ENCODE measurements around the gene ZNF428. TPM values are rescaled to one million over a fixed set of nuclear protein-coding genes. Genes with fewer than 3 reads are reported as not detected.

Gene ZNF428
- polyA plus RNA-seq, 4 donors: 16.8 to 43.2 (median 25.3) TPM

DNA sequence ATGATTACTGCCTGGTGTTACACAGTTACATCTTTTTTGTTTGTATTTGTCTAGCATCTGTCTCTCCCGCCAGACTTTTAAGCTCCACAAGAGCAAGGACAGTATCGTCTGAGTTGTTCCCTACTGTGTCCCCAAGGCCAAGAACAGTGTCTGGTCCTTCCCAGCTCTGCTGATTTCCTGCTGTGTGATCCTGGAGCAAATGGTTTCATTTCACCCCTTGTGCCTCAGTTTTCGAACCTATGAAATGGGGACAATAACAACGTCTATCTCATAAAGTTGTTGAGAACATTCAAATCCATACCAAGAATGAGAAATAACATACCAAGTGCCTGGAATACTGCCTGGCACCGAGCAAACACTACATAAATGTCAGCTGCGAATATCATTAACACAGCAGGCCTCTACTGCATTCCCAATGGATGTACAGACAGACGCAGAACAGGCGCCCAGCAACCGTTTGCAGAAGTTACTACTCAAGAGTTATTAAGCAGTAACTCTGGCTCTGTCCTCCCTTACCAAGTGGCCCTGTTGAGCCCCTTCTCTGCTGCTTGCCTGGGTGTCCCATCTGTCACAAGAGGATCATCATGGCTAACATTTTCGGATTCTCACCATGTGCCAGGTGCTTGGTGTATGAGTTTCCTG lies 55.5 kb downstream of the ZNF428 start:
- H3K9me3 ChIP-seq (ENCODE audit: control insufficient read depth in 2 of 2, insufficient read depth in 1 of 2, low read depth in 1 of 2, low read length in 1 of 2): no peaks in the 10 kb centered on the region
- peak overlapping the region in 1 of 3 donors; percentile 8 for H3K27ac ChIP-seq (ENCODE audit: low read depth in 1 of 3, low read length in 2 of 3)
- peaks cover 0 to 36% (median 0%) of the 10 kb centered on the region in 3 donors for H3K36me3 ChIP-seq (ENCODE audit: control insufficient read depth in 3 of 3, insufficient read depth in 2 of 3, low read depth in 1 of 3, low read length in 3 of 3)
- no peaks in the 10 kb centered on the region for H3K4me1 ChIP-seq (ENCODE audit: control insufficient read depth in 3 of 3, insufficient read depth in 2 of 3, low read depth in 1 of 3, low read length in 2 of 3)
- WGBS, 3 donors: 91 to 94% (median 93%) methylated on average over 10 of the region's 10 CpGs
- H3K27me3 ChIP-seq (ENCODE audit: control insufficient read depth in 3 of 3, insufficient read depth in 3 of 3, low read length in 3 of 3): no peaks in the 10 kb centered on the region
- DNase-seq: no peak
- no peak overlapping the region for H3K4me3 ChIP-seq (ENCODE audit: low read depth in 1 of 3, low read length in 3 of 3)
- FAIRE-seq: no peak

DNA sequence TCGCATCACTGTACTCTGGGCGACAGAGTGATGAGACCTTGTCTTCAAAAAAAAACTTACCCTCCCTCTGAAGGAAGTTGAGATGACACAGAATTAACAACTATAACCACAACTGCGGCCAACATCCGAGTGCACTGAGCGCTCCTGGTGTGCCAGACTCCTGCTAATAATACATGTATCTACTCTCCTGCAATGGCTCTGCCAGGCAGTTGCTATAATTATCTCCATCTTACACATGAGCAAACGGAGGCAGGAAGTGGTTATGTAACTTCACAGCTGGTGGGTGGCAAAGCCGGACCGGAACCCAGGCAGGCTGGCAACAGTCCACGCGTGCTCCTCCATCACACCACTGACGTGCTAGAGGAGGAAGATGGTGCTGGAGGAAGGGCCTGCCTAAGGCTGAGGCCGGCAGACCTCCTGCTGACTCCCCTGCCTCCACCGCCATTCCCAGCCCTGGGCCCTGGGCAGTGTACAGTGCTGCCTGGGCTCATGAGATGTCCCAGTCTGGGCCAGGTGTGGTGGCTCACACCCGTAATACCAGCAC lies 56.7 kb downstream of the ZNF428 start:
- Histone ChIP-seq H3K4me3 (ENCODE audit: low read depth in 1 of 3, low read length in 3 of 3) (no peak overlapping the region), H3K4me1 (ENCODE audit: control insufficient read depth in 3 of 3, insufficient read depth in 2 of 3, low read depth in 1 of 3, low read length in 2 of 3) (no peaks in the 10 kb centered on the region), H3K36me3 (ENCODE audit: control insufficient read depth in 3 of 3, insufficient read depth in 2 of 3, low read depth in 1 of 3, low read length in 3 of 3) (peaks cover 0 to 44% (median 0%) of the 10 kb centered on the region in 3 donors), H3K27me3 (ENCODE audit: control insufficient read depth in 3 of 3, insufficient read depth in 3 of 3, low read length in 3 of 3) (no peaks in the 10 kb centered on the region), H3K27ac (ENCODE audit: low read depth in 1 of 3, low read length in 2 of 3) (peak overlapping the region in 2 of 3 donors; percentile 44 to 77), H3K9me3 (ENCODE audit: control insufficient read depth in 2 of 2, insufficient read depth in 1 of 2, low read depth in 1 of 2, low read length in 1 of 2) (no peaks in the 10 kb centered on the region)
- DNase-seq (peak in 1 of 2 donors; percentile 61), FAIRE-seq (no peak)
- WGBS, 3 donors: 55 to 75% (median 64%) methylated on average over 14 of the region's 14 CpGs

DNA sequence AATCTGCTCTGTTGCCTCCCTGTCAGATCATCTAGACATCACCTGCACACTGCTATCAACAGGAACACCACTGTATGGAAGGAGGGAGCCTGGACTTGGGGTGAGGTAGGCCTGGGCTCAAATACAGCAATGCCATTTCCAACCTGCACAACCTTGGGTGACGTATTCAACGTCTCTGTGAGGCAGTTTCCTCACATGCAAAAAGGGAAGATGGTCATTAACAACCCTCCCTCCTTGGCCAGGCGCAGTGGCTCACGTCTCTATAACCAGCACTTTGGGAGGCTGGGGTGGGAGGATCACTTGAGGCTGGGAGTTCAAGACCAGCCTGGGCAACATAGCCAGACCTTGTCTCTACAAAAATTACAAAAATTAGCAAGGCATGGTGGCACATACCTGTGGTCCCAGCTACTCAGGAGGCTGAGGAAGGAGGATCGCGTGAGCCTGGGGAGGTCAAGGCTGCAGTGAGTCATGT lies 57.2 kb downstream of the ZNF428 start:
- Histone ChIP-seq H3K4me1 (ENCODE audit: control insufficient read depth in 3 of 3, insufficient read depth in 2 of 3, low read depth in 1 of 3, low read length in 2 of 3) (no peaks in the 10 kb centered on the region), H3K4me3 (ENCODE audit: low read depth in 1 of 3, low read length in 3 of 3) (no peak overlapping the region), H3K36me3 (ENCODE audit: control insufficient read depth in 3 of 3, insufficient read depth in 2 of 3, low read depth in 1 of 3, low read length in 3 of 3) (peaks cover 0 to 44% (median 0%) of the 10 kb centered on the region in 3 donors), H3K27ac (ENCODE audit: low read depth in 1 of 3, low read length in 2 of 3) (peak overlapping the region in 2 of 3 donors; percentile 44 to 77), H3K9me3 (ENCODE audit: control insufficient read depth in 2 of 2, insufficient read depth in 1 of 2, low read depth in 1 of 2, low read length in 1 of 2) (no peaks in the 10 kb centered on the region), H3K27me3 (ENCODE audit: control insufficient read depth in 3 of 3, insufficient read depth in 3 of 3, low read length in 3 of 3) (no peaks in the 10 kb centered on the region)
- 83 to 92% (median 87%) methylated on average over 6 of the region's 6 CpGs for WGBS, 3 donors
- FAIRE-seq: no peak
- DNase-seq: no peak

DNA sequence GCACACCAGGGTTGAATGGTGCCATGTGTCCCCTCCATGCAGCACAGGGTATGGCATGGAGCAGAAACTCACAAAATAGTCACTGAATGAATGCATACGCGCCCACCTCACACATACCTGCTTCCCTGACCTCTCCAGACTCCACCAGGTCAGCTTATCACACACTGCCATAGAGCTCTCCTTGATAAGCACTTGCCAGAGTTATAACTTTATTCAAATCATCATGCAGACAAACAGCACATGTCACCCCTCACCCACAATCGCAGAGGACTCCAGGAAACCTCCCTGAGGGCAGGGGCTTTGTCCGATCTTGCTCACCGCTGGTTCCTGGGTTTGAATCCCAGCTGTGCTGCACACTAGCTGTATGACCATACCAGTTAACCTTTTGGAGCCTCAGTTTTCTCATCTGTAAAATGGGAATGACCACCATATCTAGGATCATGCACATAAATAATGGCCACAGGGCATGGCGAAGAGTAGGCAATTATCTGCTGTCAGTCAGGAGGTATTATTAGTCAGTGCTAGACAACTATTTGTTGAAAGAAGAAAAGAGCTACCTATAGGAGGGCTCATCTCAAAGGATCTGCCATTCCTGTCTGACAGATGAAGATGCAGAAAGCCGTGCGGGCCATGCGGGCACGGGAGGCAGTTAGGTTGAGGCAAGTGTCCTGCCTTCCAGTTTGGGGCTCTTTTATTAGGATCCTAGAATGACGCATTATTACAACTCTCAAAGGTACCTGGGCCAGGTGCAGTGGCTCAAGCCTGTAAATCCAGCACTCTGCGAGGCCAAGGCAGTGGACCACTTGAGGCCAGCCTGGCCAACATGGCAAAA lies 58.1 kb downstream of the ZNF428 start:
- FAIRE-seq (no peak), DNase-seq (no peak)
- Histone ChIP-seq H3K27ac (ENCODE audit: low read depth in 1 of 3, low read length in 2 of 3) (no peak overlapping the region), H3K36me3 (ENCODE audit: control insufficient read depth in 3 of 3, insufficient read depth in 2 of 3, low read depth in 1 of 3, low read length in 3 of 3) (peaks cover 0 to 47% (median 0%) of the 10 kb centered on the region in 3 donors), H3K27me3 (ENCODE audit: control insufficient read depth in 3 of 3, insufficient read depth in 3 of 3, low read length in 3 of 3) (no peaks in the 10 kb centered on the region), H3K4me1 (ENCODE audit: control insufficient read depth in 3 of 3, insufficient read depth in 2 of 3, low read depth in 1 of 3, low read length in 2 of 3) (no peaks in the 10 kb centered on the region), H3K4me3 (ENCODE audit: low read depth in 1 of 3, low read length in 3 of 3) (no peak overlapping the region), H3K9me3 (ENCODE audit: control insufficient read depth in 2 of 2, insufficient read depth in 1 of 2, low read depth in 1 of 2, low read length in 1 of 2) (no peaks in the 10 kb centered on the region)
- WGBS, 3 donors: 90 to 94% (median 92%) methylated on average over 12 of the region's 12 CpGs

DNA sequence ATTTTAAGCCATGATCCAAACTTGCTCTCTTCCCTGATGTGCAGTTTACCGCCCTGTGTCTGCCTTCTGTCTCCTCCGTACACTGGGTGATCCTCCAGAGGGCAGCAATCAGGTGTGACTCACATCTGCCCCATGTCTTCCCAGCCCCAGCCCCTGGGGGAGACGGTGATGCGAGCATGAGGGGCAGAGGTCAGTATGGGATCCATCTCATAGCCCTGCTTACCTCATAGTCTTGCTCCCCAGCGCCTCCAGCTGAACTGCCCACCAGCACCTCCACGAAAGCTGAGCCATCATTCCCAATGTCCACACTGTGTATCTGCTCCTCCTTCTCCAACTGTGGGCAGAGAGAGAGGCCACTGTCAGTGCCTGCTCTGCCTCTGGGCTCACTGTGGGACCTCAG lies 58.7 kb downstream of the ZNF428 start:
- FAIRE-seq: no peak
- DNase-seq: no peak
- Histone ChIP-seq H3K27ac (ENCODE audit: low read depth in 1 of 3, low read length in 2 of 3) (no peak overlapping the region), H3K4me1 (ENCODE audit: control insufficient read depth in 3 of 3, insufficient read depth in 2 of 3, low read depth in 1 of 3, low read length in 2 of 3) (no peaks in the 10 kb centered on the region), H3K4me3 (ENCODE audit: low read depth in 1 of 3, low read length in 3 of 3) (no peak overlapping the region), H3K27me3 (ENCODE audit: control insufficient read depth in 3 of 3, insufficient read depth in 3 of 3, low read length in 3 of 3) (no peaks in the 10 kb centered on the region), H3K36me3 (ENCODE audit: control insufficient read depth in 3 of 3, insufficient read depth in 2 of 3, low read depth in 1 of 3, low read length in 3 of 3) (peaks cover 0 to 53% (median 0%) of the 10 kb centered on the region in 3 donors), H3K9me3 (ENCODE audit: control insufficient read depth in 2 of 2, insufficient read depth in 1 of 2, low read depth in 1 of 2, low read length in 1 of 2) (no peaks in the 10 kb centered on the region)
- WGBS, 3 donors: 76 to 82% (median 80%) methylated on average over 6 of the region's 6 CpGs

Other genes with a start within 250 kb of the ZNF428 start
- not detected for gene TEX101, start 204.7 kb downstream of the ZNF428 start, polyA plus RNA-seq
- gene LYPD3, start 154.0 kb downstream of the ZNF428 start, polyA plus RNA-seq: 1 to 10 TPM in 1 of 4 donors, under 1 TPM in 2, not detected in 1; 0.73 to 1.1 (median 0.86) TPM
- 10 to 100 TPM in 3 of 4 donors, 1 to 10 TPM in 1; 6.2 to 33.6 (median 23.6) TPM for gene PHLDB3, start 114.9 kb downstream of the ZNF428 start, polyA plus RNA-seq
- 100 to 1,000 TPM; 118 to 164 (median 129) TPM for gene ETHE1, start 92.4 kb downstream of the ZNF428 start, polyA plus RNA-seq
- gene ZNF575, start 86.4 kb downstream of the ZNF428 start, polyA plus RNA-seq: 1 to 10 TPM; 1.1 to 4.5 (median 1.9) TPM
- gene XRCC1, start 44.1 kb downstream of the ZNF428 start, polyA plus RNA-seq: 10 to 100 TPM in 3 of 4 donors, 1 to 10 TPM in 1; 9.7 to 46.3 (median 16.0) TPM
- 10 to 100 TPM in 1 of 4 donors, 1 to 10 TPM in 3; 5.1 to 13.8 (median 9.1) TPM for gene PINLYP, start 43.8 kb downstream of the ZNF428 start, polyA plus RNA-seq
- gene IRGQ, start 23.5 kb downstream of the ZNF428 start, polyA plus RNA-seq: 1 to 10 TPM; 2.0 to 8.8 (median 3.9) TPM
- gene ZNF576, start 23.0 kb downstream of the ZNF428 start, polyA plus RNA-seq: 10 to 100 TPM; 14.7 to 24.2 (median 17.2) TPM
- gene SRRM5, start 7.5 kb downstream of the ZNF428 start, polyA plus RNA-seq: 1 to 10 TPM in 1 of 4 donors, under 1 TPM in 3; 0.27 to 1.0 (median 0.49) TPM
- 1 to 10 TPM in 3 of 4 donors, not detected in 1; 1.1 to 6.8 (median 4.9) TPM for gene CADM4, start 20.2 kb upstream of the ZNF428 start, polyA plus RNA-seq
- 10 to 100 TPM in 2 of 4 donors, 1 to 10 TPM in 2; 4.1 to 17.6 (median 9.5) TPM for gene PLAUR, start 50.5 kb upstream of the ZNF428 start, polyA plus RNA-seq
- gene IRGC, start 96.4 kb upstream of the ZNF428 start, polyA plus RNA-seq: under 1 TPM in 1 of 4 donors, not detected in 3; 0.04 TPM
- gene SMG9, start 135.3 kb upstream of the ZNF428 start, polyA plus RNA-seq: 10 to 100 TPM; 21.3 to 32.4 (median 26.5) TPM
- 1 to 10 TPM in 2 of 4 donors, not detected in 2; 1.1 to 2.6 TPM for gene KCNN4, start 161.3 kb upstream of the ZNF428 start, polyA plus RNA-seq
- gene LYPD5, start 182.8 kb upstream of the ZNF428 start, polyA plus RNA-seq: 1 to 10 TPM in 2 of 4 donors, under 1 TPM in 1, not detected in 1; 0.35 to 2.3 (median 1.1) TPM
- gene ZNF283, start 207.7 kb upstream of the ZNF428 start, polyA plus RNA-seq: 10 to 100 TPM in 1 of 4 donors, 1 to 10 TPM in 3; 1.3 to 15.1 (median 3.1) TPM

Data from small intestine (tissue), 7 donors.